GM12878 (cell line): Measurements from ENCODE around the gene FOXD2. TPM values are rescaled to one million over a fixed set of nuclear protein-coding genes. Genes with fewer than 3 reads are reported as not detected.

Source experiments
- ATAC-seq: fragments of 200-7000 bp; cut with Tn5 transposase; 3 replicates; pipeline ENCODE4 v1.9.1; 2020; ENCODE audit warnings: mild to moderate bottlenecking, moderate library complexity
- BruUV-seq: library from RNA; stranded (reverse); fragments of 400-500 nt; replicated peaks from 2 replicates; lab custom pipeline; 2021; lab: Mats Ljungman, UMichigan
- CTCF ChIA-PET: fragments of 300-600 bp; sonication (Branson Sonifier 250); formaldehyde crosslinking; extraction: SDS; loops from one replicate; lab custom pipeline; 2021; ENCODE audit warnings: inconsistent platforms; lab: Yijun Ruan, JAX
- POLR2A ChIA-PET: fragments of 350-600 bp; formaldehyde crosslinking; extraction: SDS; loops from one replicate; lab custom pipeline; 2021; ENCODE audit warnings: inconsistent platforms; lab: Charles Lee
- RAD21 ChIA-PET: fragments of 300-600 bp; sonication (Branson Sonifier 250); formaldehyde crosslinking; loops from one replicate; lab custom pipeline; 2023; ENCODE audit warnings: antibody characterized with exemption; ENCODE audit not compliant: unreplicated experiment; lab: Charles Lee
- SMC1A ChIA-PET: fragments of 300-600 bp; sonication (Branson Sonifier 250); formaldehyde crosslinking; loops from one replicate; lab custom pipeline; 2023; ENCODE audit not compliant: unreplicated experiment, uncharacterized antibody; lab: Charles Lee
- DNase-seq: peaks from one replicate; pipeline ENCODE4 v3.0.0-alpha.2; 2011; ENCODE audit warnings: low read depth, low spot score
- FAIRE-seq: peaks from 3 replicates; lab custom pipeline; 2011; peaks lifted over from hg19 to GRCh38; lab: Jason Lieb, UNC
- H2AFZ ChIP-seq: 2 replicates; pipeline ENCODE4 v1.6.0; 2011; ENCODE audit warnings: low read depth, low read length, control low read depth; ENCODE audit not compliant: control insufficient read depth
- H3K27ac ChIP-seq: 2 replicates; pipeline ENCODE4 v1.5.1; 2011; ENCODE audit warnings: control low read depth; ENCODE audit not compliant: control insufficient read depth, insufficient read depth
- H3K27me3 ChIP-seq, 2 experiments: replicated peaks in 1 of 2; 2 replicates each; pipeline versions ENCODE4 v1.6.0 to v1.6.1; 2011; ENCODE audit warnings: low read length in 1 of 2; ENCODE audit not compliant: control insufficient read depth in 2 of 2, insufficient read depth in 2 of 2
- H3K36me3 ChIP-seq, 2 experiments: 2 replicates each; pipeline ENCODE4 v1.5.1; 2011; ENCODE audit warnings: low read length in 1 of 2; ENCODE audit not compliant: control insufficient read depth in 2 of 2, insufficient read depth in 2 of 2
- H3K4me1 ChIP-seq: 2 replicates; pipeline ENCODE4 v1.6.1; 2011; ENCODE audit warnings: mild to moderate bottlenecking, low read length, moderate library complexity, mixed read lengths; ENCODE audit not compliant: control insufficient read depth, insufficient read depth
- H3K4me2 ChIP-seq: 2 replicates; pipeline ENCODE4 v1.6.0; 2011; ENCODE audit warnings: control low read depth; ENCODE audit not compliant: control insufficient read depth, insufficient read depth
- H3K4me3 ChIP-seq: fragments of 200-600 bp; sonication (generic); 2 replicates; pipeline ENCODE4 v1.5.1; 2016
- H3K79me2 ChIP-seq: 2 replicates; pipeline ENCODE4 v1.6.0; 2011; ENCODE audit warnings: low read length; ENCODE audit not compliant: control insufficient read depth, insufficient read depth
- H3K9ac ChIP-seq: 2 replicates; pipeline ENCODE4 v1.8.0; 2011; ENCODE audit warnings: low read length, control low read depth, mixed read lengths; ENCODE audit not compliant: control insufficient read depth, insufficient read depth
- H3K9me3 ChIP-seq: replicated peaks from 3 replicates; pipeline ENCODE4 v1.5.1; 2011; ENCODE audit warnings: mild to moderate bottlenecking, low read length; ENCODE audit not compliant: control insufficient read depth, insufficient read depth
- H4K20me1 ChIP-seq: 2 replicates; pipeline ENCODE4 v1.6.0; 2011; ENCODE audit not compliant: control insufficient read depth, insufficient read depth
- CHD2 ChIP-seq: IDR thresholded peaks from 2 replicates; pipeline ENCODE4 v1.6.1; 2011; ENCODE audit warnings: low read depth, low read length, improper control_type of control experiment, borderline replicate concordance
- EED ChIP-seq: sonication (generic); IDR thresholded peaks from 2 replicates; pipeline ENCODE4 v1.6.1; 2016; ENCODE audit warnings: antibody characterized with exemption, low read depth
- GATAD2B ChIP-seq: fragments of 450-650 bp; conservative IDR thresholded peaks from 2 replicates; pipeline ENCODE4 v1.6.1; 2017; ENCODE audit warnings: low read depth, mild to moderate bottlenecking, moderate library complexity
- PAX8 ChIP-seq: fragments of 450-650 bp; IDR thresholded peaks from 2 replicates; pipeline ENCODE4 v1.6.1; 2017; ENCODE audit warnings: mild to moderate bottlenecking, moderate library complexity
- PML ChIP-seq: IDR thresholded peaks from 2 replicates; pipeline ENCODE4 v1.6.1; 2012; ENCODE audit warnings: low read length, inconsistent platforms
- WGBS: methylation state at CpG from one replicate; pipeline ENCODE4 v1.1.6; 2016; ENCODE audit warnings: low lambda C conversion rate; ENCODE audit not compliant: insufficient replicate concordance, insufficient coverage; ENCODE audit errors: missing lambda C conversion rate; 5-methylcytosine and 5-hydroxymethylcytosine counted together
- in situ Hi-C: fragments of 300-500 bp; cut with MboI; formaldehyde crosslinking; loops from 9 replicates; pipeline ENCODE4 v1.14.3; 2018; ENCODE audit warnings: mixed read lengths
- intact Hi-C: fragments of 100-400 bp; cut with micrococcal nuclease; formaldehyde crosslinking; loops from one replicate; pipeline ENCODE4 v1.14.2; 2022; ENCODE audit not compliant: unreplicated experiment
- polyA plus RNA-seq, 11 experiments: library from polyadenylated mRNA; depleted of rRNA in 4 of 11; unstranded in 6 of 11; stranded (reverse) in 5 of 11; fragments of >200 nt; fragmentation: Nextera tagmentation in 4 of 11; fragmentation: Illumina TruSeq in 1 of 11; extraction: Ambion mirVana in 4 of 11; extraction: Trizol in 1 of 11; gene quantifications; 1 replicate in 1 of 11; 2 replicates in 10 of 11; pipeline versions ENCODE4 v1.2.1 to v1.2.3, GENCODE V29; 2011 to 2016; ENCODE audit warnings: inconsistent platforms in 2 of 11, missing spikeins in 2 of 11, low read depth in 1 of 11
- total RNA-seq, 4 experiments: library from RNA; depleted of rRNA in 3 of 4; stranded (reverse); fragments of >200 nt in 3 of 4; fragmentation: Illumina TruSeq in 1 of 4; extraction: Trizol in 1 of 4; gene quantifications; 2 replicates each; pipeline versions ENCODE4 v1.2.1 to v1.2.3, GENCODE V29; 2013 to 2021

Gene FOXD2
- total and polyA plus RNA-seq, 10 of the 15 experiments (the other 5 are each of a cell fraction or from before 2014, with no cell fraction given) = under 0.01 to 0.27 (median 0.04) TPM; not detected in 1

- ChIA-PET POLR2A (interaction anchor here (0.6 to 1.2 kb wide), 2 partner anchors 44 to 100 kb away, joined by 3 read pairs; partner anchors contain the start of gene CMPK1), CTCF (interaction anchor here (0.5 to 3.8 kb wide), 24 partner anchors 12 to 322 kb away, joined by 3 to 22 read pairs (median 6); partner anchors contain the start of gene STIL), SMC1A (interaction anchor here (0.6 to 2.0 kb wide), 4 partner anchors 9 to 293 kb away, joined by 3 to 12 read pairs (median 4); no protein-coding TSS in a partner anchor), RAD21 (interaction anchor here (1.4 to 3.8 kb wide), 5 partner anchors 44 to 293 kb away, joined by 4 to 23 read pairs (median 10); no protein-coding TSS in a partner anchor)
- peak overlapping the region; percentile 54; the same call in 1 of the 2 replicates for H3K4me3 ChIP-seq
- peaks cover 23% of the 10 kb centered on the region for H3K4me1 ChIP-seq
- DNase-seq = no peak
- H3K27ac ChIP-seq = no peak overlapping the region
- H2AFZ ChIP-seq = no peak overlapping the region
- H4K20me1 ChIP-seq = no peaks in the 10 kb centered on the region
- intact Hi-C loops (loop anchor here (10.0 kb wide), 2 partner anchors 98 to 258 kb away; partner anchors contain the start of gene CMPK1), in situ Hi-C loops (loop anchor here (5.0 kb wide), 1 partner anchor 279 kb away; no protein-coding TSS in a partner anchor)
- FAIRE-seq = no peak
- H3K9ac ChIP-seq = no peak overlapping the region
- TF ChIP-seq PAX8 (no peak), EED (no peak), CHD2 (0 out of 2 replicates have a peak, but pooled peaks have one; percentile 1)
- peak overlapping the region; percentile 70 for H3K4me2 ChIP-seq
- 94% methylated on average over 17 of the region's 17 CpGs for WGBS
- H3K36me3 ChIP-seq = no peaks in the 10 kb centered on the region
- no peaks in the 10 kb centered on the region for H3K9me3 ChIP-seq
- no peaks in the 10 kb centered on the region for H3K27me3 ChIP-seq
- BruUV-seq = no TSS peak
- ATAC-seq = no peak
- peaks cover 2% of the 10 kb centered on the region; the same call in 1 of the 2 replicates for H3K79me2 ChIP-seq
These were observed 4.8 kb upstream of the FOXD2 start for GRCh38 chr1:47433037-47433421.

DNA sequence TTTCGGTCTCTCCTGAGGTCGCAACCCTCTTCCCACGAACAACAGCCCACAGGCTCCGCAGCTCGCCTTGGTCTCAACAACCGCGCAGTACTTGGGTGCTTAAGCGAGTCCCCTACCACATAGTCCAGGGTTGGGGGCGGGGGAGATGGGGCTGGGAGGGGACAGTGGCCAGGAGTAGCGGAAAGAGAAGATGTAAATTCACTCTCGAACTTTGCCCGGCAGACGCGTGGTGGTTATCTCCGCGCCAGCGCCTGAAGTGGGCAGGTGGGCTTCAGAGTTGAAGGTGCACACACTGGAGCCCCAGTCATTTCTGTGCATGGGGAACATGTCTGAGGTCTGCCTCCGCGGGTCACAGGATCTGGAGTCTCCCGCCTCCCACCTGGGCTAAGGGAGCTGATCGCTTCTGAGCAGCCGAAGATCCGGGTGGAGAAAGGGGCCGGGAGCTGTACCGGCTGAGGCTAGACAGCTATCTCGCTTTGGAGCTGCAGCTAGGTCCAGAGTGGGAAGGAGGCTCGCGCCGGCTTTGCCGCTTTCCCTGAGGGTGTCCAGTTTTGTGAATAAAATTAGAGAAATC lies 4.3 kb upstream of the FOXD2 start:
- no peak for TF ChIP-seq PML
- TF ChIP-seq EED = no peak
- TF ChIP-seq GATAD2B = no peak
- Histone ChIP-seq H3K27me3 (no peaks in the 10 kb centered on the region; a peak in 1 of 4 replicates), H3K27ac (no peak overlapping the region), H3K4me3 (peak overlapping the region; percentile 54), H3K79me2 (peaks cover 2% of the 10 kb centered on the region; the same call in 1 of the 2 replicates), H3K4me2 (peak overlapping the region; percentile 70), H3K9me3 (no peaks in the 10 kb centered on the region), H2AFZ (peak overlapping the region; percentile 39), H3K36me3 (no peaks in the 10 kb centered on the region), H4K20me1 (no peaks in the 10 kb centered on the region), H3K4me1 (peaks cover 23% of the 10 kb centered on the region), H3K9ac (no peak overlapping the region; the same call in 1 of the 2 replicates)
- BruUV-seq = no TSS peak
- ATAC-seq = no peak
- SMC1A ChIA-PET = interaction anchor here (0.7 to 1.8 kb wide), 9 partner anchors 8 to 292 kb away, joined by 3 to 5 read pairs (median 4); no protein-coding TSS in a partner anchor
- FAIRE-seq = no peak
- RAD21 ChIA-PET = interaction anchor here (1.4 to 3.8 kb wide), 4 partner anchors 45 to 293 kb away, joined by 4 to 23 read pairs (median 6); no protein-coding TSS in a partner anchor
- POLR2A ChIA-PET = interaction anchor here (0.6 kb wide), 1 partner anchor 397 kb away, joined by 4 read pairs; no protein-coding TSS in a partner anchor
- no peak for DNase-seq
- intact Hi-C loops (loop anchor here (10.0 kb wide), 2 partner anchors 99 to 259 kb away; partner anchors contain the start of gene CMPK1), in situ Hi-C loops (loop anchor here (5.0 kb wide), 1 partner anchor 279 kb away; no protein-coding TSS in a partner anchor)
- 95% methylated on average over 29 of the region's 30 CpGs for WGBS
- CTCF ChIA-PET = interaction anchor here (0.7 to 3.8 kb wide), 21 partner anchors 8 to 565 kb away, joined by 3 to 22 read pairs (median 4); partner anchors contain the start of gene STIL
